Amniotic stem cell (primary cell): ENCODE data around the gene IGLL5.

Experiments
- DNase-seq: peaks from one replicate; lab custom pipeline; 2025; lab: John Stamatoyannopoulos, UW

The IGLL5 gene

DNA sequence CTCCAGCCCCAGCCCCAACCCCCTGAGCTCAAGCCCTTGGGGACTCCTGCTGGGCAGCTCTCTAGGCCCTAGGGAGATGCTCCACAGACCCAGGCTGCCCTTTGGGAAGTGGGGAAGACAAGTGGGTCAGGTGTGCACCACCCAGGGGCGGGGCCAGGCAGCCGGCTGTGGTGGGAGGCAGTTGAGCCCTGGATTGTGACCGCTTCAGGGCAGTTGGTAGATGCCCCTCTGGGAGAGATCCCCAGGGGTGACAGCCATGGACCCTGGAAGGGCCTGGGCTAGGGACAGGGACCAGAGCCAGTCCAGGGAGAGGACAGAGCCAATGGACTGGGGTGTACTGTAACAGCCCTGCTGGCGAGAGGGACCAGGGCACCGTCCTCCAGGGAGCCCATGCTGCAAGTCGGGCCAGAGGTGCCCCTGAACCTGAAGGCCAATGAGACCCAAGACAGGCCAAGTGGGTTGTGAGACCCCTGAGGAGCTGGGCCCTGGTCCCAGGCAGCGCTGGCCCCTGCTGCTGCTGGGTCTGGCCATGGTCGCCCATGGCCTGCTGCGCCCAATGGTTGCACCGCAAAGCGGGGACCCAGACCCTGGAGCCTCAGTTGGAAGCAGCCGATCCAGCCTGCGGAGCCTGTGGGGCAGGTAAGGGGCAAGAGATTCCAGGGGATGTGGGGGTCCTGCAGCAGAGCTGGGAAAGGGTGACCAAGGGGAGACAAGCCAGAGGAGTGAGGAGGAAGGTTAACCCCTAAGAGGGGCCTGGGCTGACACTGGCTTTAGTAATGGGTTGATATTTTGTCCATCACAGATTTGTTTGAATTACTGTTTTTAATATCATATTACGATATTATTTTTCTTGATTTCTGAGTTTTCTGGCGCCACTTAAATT is at the start of gene IGLL5:
IGLL5 (plus strand) TSS at position 196 of the 883 bp plus-strand sequence; CDS start at position 434, 238 bp downstream.
- no peak for DNase-seq

DNA sequence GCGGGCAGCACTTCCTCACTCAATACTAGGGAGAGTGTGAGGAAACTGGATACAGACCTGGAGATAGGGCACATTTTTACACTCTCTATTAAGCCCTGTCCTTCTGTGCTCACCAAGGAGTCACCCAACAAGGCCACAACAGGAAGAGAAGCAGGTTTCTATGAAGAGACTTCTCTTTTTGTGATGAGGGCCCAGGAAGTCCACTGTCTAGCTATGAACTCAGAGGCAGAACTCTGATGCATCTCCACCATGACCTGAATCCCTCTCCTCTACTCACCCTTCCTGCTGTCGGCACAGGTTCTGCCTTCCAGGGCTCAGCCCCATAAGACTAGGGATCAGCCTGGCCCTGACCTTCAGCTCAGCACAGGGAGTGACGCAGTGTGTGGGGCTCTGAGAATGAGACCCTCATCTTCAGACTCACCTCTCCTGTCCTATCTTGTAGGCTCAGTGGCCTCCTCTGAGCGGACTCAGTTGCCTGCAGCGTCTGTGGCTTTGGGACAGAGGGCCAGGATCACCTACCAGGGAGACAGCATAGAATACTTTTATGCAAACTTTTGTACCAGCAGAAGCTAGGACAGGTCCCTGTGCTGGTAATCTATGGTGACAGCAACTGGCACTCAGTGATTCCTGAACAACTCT is 49.3 kb upstream of the IGLL5 start:
- no peak for DNase-seq

DNA sequence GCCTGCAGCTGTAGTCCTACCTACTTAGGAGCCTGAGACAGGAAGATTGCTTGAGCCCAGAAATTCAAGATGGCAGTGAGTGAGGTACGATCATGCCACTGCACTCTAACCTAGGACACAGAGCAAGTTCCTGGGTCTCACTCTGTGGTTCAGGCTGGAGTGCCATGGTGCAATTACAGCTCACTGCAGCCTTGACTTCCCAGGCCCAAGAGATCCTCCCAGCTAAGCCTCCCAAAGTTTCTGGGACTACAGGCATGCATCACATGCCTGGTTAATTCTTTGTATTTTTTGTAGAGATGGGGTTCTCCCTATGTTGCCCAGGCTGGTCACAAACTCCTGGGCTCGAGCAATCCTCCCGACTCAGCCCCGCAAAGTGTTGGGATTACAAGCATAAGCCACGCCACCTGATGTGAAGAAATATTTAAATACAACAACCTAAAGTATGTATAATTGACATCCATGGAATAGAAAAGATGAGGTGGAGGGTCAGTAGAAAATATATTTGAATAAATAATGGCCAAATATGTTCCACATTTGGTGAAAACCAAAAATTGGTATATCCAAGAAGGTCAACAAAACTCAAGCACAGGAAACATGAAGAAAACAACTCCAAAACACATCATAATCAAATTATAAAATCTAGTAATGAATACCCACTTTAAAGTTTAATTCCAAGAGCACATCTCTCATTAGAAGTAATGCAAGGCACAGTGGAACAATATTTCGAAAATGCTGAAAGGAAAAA is 47.9 kb upstream of the IGLL5 start:
- DNase-seq, result no peak

DNA sequence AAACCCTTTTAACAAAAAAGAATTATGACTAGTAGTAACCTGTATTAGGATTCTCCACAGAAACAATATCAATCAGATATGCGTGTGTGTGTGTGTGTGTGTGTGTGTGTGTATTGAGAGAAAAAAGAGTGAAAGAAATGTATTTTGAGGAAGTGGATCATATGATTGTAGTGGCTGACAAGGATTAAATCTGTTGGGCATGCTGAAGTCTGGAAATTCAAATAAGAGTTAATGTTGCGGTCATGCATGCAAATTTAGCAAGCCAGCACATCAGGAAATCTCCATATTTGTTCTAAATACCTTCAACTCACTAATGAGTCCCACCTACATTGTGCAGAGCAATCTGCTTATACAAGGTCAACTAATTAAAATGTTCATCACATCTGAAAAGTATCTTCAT is 46.8 kb upstream of the IGLL5 start:
- DNase-seq, result no peak

DNA sequence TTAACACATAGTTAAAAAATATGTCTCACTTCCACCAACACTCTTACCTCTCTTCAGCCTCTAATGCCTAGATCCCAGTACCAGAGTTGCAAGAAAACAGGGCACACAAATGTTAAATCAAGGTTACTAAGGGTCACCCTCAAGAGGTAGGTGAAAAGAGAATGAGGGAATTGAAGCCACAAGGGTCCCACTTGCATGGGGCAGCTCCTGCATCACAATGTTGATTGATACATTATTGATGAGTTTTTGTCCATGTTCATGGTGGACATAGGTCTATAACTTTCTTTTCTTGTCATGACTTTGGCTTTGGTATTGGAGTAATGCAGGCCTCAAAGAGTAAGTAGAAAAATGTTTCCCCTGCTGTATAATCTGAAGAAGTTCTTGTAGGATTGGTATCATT is 46.0 kb upstream of the IGLL5 start:
- no peak for DNase-seq

DNA sequence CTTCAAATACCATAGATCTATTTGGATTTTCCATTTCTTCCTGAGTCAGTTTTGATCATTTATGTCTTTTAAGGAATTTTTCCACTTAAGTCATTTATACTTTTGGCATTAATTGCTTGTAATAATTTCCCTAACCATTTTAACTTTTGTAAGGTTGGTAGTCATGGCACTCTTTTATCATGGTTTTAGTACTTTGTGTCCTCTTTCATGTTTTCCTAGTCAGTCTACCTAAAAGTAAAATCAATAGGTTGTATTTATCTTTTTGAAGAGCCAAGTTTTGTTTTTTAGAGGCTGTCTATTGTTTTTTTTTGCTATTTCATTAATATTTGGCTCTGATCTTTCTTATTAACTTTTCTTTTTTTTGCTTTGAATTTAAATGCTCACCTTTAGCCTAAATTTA is 45.5 kb upstream of the IGLL5 start:
- DNase-seq, result no peak

DNA sequence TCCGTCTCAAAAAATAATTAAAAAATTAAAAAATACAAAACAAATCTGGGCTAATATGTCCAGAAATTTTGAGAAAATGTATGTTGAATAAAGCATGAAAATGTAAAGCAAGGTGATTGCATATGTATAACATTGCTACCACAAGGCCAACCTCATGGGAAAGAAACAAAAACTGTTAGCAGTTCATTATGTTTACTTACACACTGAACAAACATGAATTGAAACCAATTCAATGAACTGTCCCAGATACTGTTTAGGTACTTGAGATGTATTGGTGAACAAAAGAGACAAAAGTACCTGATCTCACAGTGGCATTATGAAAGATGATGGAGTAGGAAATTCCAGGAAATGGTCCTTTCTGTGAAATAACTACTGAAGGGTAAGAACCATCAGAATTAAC is 43.8 kb upstream of the IGLL5 start:
- DNase-seq, result no peak

DNA sequence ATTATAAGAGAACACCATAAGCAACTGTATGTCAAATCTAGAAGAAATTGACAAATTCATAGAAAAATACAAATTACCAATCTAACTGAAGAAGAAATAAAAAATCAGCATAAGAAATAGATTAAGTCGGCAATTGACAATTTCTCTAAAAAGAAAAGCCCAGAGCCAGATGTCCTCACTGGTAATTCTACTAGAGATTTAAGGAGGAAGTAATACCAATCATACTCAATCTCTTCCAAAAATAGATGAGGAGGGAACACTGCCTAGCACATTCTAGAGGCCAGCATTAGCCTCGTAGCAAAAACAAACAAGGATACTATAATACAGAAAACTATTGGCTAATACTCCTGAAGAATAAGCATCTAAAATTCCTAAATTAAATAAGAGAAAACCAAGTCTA is 40.4 kb upstream of the IGLL5 start:
- DNase-seq, result no peak

DNA sequence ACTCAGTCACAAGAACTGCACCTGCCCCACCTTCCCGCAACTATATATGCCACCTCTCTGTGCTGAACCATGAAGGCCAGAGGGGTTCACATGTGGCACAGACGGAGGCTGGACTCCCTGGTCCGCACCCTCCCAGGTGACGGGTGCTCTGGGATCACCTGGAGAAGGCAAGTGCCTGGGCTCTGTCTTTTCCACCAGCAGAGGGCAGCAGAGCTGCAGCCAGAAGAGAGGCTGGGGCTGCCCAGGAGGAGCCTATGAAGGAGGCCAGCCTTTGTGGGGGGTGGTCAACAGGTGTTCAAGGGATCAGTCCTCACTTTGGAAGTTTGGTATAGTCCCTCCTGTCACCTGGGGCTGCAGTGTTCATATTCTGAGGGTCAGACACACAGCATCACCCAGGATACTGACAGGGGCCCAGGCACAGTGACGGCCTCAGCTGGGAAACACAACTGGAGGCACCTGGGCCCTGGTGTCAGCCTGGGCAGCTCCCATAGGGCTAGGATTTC is 39.2 kb upstream of the IGLL5 start:
- DNase-seq, result no peak

DNA sequence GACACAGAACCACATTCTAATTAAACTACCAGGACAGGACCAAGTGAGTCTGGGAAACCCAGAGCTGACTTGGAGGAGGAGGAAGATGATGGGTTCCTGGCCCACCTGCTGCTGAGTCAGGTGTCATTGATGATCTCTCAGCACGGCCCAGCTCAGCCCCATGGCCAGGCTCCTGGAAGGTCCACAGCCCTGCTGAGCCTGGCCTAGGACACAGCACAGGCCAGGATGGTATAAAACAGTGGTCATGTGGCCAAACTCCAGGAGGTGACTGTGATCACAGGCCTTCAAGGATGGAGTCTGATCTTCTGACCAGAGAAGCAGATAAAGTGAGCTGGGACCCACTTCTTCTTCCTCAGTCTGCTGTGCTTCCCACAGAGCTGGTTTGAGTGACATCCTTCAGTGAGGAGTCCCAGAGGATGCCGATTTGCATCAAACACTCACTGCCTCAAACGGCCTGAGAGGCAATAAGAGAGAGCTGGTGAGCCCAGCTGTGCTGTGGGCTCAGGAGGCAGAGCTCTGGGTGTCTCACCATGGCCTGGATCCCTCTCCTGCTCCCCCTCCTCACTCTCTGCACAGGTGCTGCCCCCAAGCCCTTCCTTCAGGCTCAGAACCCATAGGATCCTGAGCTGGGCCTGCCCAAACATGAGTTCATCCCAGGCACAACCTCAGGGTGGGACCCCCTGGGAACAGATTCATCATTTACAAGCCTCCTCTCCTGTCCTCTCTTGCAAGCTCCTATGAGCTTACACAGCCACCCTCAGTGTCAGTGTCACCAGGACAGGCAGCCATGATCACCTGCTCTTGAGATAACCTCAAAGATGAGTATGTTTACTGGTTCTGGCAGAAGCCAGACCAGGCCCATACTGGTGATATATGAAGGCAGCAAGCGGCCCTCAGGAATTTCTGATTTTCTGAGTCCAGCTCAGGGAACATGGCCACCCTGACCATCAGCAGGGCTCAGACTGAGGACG is 37.7 kb upstream of the IGLL5 start:
- no peak for DNase-seq

DNA sequence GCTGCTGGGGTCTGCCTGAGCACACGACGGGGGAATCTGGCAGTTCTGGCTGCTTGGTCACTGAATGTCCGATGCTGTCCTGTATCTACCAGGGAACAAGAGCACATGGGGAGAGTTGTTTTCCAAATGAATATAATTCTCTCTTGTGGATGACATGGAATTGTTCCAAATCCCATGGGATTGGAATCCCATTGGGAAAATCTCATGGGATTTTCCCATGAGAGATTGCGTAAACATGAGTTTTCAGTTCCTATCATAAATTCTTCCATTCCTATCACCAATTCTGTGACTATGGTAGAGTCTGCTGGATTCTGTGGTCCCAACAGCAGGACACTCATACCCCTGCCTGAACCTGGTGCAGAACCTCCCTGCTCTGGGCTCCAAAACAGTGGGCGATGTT is 35.6 kb upstream of the IGLL5 start:
- DNase-seq, result no peak

DNA sequence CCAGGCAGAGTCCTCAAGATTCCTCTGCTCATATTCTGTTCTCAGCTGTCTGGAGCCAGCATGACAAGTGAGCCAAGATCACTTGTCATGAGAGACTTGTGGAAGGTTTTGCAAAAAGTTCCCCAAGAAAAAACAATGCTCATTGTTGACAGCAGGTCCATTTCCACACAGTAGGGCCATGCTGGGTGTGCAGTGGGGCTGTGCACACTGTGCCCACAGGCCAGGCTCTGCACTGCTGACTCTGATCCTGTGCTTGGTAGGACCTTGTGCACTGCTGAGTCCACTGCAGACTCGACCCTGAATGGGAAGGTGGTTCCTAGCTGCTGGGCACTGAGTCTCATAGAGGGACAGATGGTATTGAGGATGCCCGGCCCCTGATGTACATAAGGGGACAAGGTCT is 33.9 kb upstream of the IGLL5 start:
- no peak for DNase-seq

DNA sequence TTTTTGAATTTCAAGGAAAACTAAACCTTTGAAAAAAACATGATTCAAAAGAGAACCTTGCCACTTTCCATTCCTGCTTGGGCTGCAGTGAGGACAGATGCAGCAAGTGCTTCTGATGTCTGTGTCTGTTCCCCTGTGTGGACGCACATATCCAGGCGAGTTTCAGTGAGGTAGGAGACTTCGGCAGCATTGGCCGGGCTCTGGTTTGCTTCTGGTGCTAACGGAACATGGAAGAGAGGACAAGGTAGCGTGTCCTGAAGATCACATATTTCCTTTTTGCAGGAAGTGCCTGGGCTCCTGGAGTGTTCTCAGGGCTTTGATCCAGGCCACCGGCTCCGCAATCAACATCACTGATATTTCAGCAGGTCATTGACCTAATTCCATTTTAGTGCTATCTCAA is 33.1 kb upstream of the IGLL5 start:
- DNase-seq, result no peak

DNA sequence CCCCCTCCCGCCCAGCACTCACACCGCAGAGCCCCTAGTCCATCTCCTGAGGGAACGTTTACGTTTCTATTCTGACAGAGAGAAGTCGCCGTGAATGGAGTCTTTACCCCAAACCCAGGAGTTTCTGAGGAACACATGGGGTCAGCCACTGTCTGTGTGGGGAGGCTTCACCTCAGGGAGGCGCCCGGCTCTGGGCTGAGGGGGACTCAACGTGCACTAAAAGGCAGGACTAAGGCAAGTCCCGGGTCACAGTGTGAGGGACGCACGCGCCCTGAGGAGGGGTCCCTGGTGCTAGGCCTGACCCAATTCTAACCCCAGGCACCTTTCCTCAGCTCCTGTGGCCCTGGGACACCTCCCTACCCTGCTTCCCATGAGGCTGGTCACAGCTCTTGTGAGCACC is 32.5 kb upstream of the IGLL5 start:
- no peak for DNase-seq

DNA sequence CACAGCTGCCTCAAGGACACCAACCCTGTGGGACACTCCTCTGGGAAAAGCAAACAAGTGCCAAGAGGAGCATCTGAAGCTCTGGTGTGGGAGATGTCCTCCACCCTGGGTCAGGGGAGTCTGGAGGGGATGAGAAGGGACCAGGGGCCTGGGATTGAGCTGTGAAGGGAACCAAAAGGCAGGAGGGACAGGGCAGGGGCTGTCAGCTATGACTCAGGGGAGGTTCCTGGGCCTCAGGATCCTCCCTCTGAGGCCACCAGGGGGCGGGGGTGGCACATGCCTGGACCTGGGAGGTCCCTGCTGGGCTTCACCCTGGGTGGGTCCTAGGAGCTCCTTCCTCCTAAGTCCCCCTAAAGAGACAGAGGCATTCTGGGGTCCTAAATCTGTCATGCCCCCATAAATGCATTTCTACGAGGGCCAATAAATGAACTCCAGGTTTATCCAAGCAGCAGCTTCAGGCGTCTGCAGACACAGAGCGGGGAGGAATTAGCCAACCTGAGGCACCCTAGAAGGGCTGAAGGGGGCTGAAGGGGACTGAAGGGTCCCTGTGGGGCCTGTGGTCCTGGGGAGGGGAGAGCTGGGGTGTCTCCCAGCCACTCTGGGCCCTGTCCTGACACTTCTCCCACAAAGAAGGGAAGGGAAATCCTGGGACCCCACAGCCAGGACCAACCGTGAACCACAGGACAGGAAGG is 31.9 kb upstream of the IGLL5 start:
- DNase-seq, result no peak

DNA sequence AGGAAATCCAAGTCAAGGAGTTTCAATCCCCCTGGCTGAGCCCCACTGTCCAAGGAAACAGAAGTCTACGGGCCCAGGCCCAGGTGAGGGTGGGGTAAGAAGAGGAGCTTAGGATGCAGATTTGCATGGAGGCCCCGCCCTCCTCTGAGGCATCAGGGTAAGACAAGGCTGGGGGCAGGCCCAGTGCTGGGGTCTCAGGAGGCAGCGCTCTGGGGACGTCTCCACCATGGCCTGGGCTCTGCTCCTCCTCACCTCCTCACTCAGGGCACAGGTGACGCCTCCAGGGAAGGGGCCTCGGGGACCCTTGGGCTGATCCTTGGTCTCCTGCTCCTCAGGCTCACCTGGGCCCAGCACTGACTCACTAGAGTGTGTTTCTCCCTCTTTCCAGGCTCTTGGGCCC is 31.3 kb upstream of the IGLL5 start:
- DNase-seq, result no peak

DNA sequence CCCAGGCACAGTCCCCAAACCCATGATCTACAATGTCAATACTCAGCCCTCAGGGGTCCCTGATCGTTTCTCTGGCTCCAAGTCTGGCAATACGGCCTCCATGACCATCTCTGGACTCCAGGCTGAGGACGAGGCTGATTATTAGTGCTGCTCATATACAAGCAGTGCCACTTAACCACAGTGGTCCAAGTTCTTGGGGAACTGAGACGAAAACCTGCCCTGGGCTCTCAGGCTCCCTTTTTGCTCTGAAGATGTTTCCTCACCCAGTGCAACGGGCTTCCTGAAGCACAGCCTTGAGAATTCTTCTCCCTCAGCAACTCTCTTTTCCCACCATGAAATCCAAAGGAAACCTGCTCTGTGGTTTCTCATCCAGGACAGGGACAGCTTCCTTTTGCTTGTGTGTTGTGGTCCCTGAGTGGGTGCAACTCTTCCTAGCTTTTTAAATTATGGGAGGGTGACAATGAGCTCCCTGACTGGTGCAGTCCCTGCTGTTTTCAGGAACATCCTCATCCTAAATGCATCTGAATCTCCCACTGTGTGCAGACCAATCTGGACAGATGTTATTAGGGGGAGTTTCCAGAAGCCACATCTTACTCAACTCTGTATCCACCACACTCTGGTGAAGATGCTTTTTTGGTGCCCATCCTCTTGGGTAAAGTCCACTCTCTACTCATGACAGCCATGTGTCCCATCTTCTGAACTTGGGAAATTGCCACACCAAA is 30.6 kb upstream of the IGLL5 start:
- DNase-seq, result no peak

DNA sequence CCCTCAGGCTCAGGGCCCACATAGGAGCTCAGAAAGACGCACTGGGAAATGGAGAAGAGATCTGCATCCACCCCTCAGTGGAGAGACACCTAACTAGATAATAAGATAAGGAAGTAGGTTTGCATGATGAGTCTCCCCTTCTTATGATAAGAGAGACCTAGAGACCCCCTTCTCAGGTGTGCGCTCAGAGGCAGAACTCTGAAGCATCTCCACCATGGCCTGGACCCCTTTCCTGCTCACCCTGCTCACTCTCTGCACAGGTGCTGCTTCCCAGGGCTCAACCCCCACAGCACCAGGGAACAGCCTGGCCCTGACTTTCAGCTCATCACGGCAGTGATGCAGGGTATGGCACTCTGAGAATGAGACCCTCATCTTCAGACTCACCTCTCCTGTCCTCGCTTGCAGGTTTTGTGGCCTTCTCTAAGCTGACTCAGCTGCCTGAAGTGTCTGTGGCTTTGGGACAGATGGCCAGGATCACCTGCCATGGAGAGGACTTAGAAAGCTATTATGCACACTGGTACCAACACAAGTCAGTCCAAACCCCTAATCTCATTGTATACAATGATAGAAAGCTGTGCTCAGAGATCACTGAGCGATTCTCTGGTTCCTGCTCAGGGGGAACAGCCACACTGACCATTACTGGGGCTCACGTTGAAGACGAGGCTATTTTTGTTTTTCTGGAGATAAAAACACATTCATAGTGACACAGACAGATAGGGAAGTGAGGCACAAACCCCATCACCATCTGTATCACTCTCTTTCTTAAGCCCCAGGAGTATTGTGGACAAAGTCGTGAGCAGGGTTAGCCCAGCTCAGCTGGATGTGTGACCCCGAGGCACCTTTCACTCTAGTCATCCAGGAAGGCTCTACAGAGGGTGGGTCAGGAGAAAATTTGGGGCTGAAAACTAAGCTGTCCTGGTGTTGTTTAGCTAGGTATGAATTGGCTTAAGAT is 29.7 kb upstream of the IGLL5 start:
- no peak for DNase-seq

DNA sequence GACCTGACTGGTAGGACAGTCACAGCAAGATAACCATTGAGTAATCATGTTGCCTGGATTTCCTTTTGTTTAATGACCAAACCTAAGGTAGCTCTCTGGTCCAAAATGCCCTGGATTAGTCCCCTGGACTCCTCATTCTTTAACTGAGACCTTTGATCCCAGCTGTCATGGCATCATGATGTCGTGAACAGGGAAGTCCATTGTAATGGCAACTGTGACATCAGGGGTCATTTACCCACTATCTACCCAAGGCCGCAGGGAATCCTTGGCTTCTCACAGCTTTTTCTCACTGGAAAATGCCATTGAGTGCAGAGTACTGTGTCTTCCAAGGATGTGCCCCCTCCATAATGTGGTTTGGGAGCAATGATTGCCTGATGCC is 29.1 kb upstream of the IGLL5 start:
- DNase-seq, result no peak
